Tongue (tissue), 2 donors: ENCODE measurements around the gene HIF1A. TPM values are rescaled to one million over a fixed set of nuclear protein-coding genes. Genes with fewer than 3 reads are reported as not detected.
A peak's percentile ranks its signal among the peaks of the same experiment; 100 is the strongest.
"Not testable (repeated sequence)": the region's sequence is repeated elsewhere in the genome, so short reads cannot be mapped to it uniquely, and the experiment has no call there.

Experiments
- DNase-seq: peaks from one replicate; pipeline ENCODE4 v3.0.0-alpha.2; 2015
- total RNA-seq: library from RNA; depleted of rRNA; stranded (reverse); fragments of >200 nt; gene quantifications from one replicate; pipeline ENCODE4 v1.2.3, GENCODE V29; 2014

The HIF1A gene
- total RNA-seq, 1 donor from 2014 or later, result 93.0 TPM

DNA sequence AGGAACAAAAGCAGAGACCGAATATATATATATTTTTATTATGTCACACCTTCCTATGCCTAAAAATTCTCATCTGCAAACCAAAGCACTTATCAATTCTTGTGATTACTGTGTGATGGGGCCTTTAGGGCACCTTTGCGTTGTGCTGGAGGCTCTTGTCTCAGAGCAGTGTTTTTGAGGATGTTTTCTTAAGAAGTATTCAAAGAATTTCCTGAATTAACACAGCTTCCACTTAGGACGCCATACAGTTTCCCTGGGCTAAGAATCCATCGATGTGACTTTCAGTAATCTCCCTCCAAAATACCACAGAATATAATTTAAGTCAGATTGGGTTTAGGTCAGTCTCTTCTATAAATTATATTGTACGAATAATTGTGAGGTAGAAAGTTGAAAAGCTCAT is 22.0 kb upstream of the HIF1A start:
- no peak for DNase-seq

DNA sequence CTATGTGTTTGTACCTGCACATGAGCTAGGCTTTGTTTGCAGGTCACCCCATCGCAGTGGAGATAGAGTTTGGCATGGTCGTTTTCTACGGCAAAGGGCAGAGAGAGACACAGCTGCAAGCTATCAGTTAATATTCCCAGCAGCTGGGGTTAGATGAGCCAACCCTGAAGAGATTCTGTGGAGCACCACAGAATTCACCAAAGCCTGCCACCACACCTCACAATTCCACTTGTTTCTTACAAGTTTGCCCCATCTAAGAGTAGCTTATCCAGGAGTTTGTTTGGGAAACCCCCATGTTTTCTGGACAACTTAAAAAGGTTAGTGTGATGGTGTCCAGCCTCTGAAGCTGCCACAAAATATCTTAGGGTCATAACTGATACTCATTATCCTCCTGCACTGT is 20.0 kb upstream of the HIF1A start:
- no peak for DNase-seq

DNA sequence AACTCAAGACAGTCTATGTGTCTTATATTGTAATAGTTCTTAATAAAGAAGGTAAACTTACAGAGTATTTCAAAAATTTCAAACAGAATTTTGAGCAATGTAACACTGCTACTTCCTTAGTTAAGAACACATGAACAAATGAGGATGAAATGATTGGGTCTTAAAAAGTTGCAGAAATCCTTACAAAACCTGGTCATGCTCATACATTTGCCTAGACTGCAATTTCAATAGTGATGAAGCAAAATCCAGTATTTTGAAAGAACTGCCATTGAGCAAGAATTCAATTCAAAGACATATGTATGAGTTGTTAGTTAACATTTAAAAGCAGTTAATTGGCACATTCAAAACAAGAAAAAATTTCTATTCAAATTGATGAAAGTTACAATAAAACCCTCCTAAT is 17.8 kb upstream of the HIF1A start:
- DNase-seq, result no peak

DNA sequence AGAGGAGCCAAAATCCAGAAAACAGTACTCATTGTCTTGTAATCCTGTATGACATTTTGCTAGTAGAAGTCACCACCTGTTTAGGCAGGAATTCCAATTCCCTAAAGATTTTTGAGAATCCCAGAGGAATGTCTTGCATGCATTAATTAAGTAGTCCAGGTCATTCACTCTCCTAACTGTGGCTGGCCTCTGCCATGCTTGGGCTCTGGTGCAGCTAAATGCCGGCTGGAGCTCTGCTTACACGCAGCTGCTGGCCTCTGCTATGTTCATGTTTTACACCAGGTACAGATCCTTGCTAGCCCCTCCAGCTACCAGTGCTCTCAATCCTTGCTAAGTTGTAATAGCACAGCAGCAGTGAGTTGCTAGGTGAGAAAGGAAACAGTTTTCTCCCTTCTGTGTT is 16.3 kb upstream of the HIF1A start:
- DNase-seq, result peak; percentile 21

DNA sequence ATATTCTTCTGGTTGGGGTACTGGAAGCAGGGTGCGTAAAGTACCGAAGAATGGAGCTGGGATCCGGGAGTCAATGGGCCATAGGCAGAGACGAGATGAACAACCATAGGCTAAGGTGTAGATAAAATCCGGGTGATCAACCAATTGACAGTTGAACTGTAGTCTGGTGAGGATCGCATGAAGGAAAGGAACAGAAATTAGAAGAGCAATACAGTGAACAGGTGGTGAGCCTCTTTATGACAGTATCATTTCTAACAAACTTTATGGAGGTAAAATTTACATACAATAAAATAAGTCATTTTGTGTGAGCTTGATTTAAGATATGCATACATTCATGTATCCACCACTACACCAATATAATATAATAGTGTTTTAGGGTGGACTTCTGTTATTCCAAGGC is 13.9 kb upstream of the HIF1A start:
- DNase-seq, result no peak

DNA sequence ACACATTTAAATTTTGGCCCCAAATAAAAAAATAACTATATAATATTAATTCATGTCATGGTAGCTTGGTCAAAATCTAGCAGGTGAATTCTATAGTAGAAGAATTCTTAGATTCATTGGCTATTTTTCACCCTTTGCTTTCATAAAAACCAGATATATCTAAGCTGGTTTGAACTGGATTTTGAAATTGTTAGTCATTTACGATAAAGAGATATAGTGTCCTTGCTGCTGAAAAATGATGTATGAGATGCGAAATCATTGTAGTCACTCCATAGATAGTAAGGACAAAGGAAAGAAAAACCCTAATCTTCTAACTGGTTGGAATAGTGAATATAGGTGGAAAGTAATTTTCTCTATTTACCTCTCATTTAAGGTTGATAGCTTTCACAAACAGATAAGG is 12.2 kb upstream of the HIF1A start:
- DNase-seq, result no peak

DNA sequence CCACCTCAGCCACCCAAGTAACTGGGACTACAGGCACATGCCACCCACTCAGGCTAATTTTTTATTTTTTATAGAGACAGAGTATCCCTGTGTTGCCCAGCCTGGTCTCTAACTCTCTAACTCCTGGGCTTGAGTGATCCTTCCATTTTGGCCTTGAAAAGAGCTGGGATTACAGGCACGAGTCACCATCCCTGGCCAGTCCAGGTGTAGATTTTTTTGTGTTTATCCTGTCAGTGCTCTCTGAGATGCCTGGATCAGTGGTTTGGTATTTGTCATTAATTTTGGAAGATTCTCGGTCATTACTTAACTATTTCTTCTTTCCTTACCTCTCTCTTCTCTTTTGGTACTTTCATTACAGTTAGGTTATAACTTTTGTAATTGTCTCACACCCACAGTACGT is 5.3 kb upstream of the HIF1A start:
- DNase-seq, result no peak

DNA sequence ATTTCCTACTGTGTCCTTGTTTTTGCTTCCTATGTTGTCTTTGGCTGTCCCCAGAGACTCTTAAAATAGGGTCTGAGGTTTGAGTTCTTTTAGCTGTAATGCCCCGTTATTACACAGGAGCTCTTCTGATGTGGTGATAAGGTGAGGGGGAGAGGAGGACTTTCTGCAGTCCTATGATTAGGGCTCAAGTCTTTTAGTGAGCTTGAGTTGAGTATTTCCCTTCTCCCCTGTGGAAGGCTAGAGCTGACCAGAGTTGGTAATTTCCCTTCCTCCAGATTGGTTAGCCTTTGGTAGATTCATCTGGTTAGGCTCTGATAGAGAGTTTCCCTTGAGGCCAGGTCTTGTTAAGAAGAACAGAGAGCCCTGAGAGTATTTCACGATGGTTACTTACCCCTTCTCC is 4.3 kb upstream of the HIF1A start:
- DNase-seq, result no peak

DNA sequence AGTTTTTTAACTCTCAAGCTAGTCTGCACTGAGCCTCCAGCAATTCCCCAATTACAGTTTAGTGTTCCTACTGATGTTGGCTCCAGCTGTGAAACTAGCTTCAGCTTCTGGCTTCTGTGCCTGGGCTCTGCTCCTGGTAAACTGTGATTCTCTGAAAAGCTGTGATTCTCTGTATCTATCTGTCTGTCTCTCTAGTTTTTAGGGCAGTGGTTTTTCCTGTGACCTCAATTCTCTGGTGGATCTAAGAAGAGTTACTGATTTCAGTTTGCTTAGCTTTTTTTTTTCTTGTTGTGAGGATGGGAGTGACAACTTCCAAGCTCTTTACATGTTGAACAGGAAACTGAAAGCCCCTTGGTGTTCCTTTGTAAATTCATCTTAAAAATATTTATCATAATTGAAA is 3.8 kb upstream of the HIF1A start:
- DNase-seq, result no peak

DNA sequence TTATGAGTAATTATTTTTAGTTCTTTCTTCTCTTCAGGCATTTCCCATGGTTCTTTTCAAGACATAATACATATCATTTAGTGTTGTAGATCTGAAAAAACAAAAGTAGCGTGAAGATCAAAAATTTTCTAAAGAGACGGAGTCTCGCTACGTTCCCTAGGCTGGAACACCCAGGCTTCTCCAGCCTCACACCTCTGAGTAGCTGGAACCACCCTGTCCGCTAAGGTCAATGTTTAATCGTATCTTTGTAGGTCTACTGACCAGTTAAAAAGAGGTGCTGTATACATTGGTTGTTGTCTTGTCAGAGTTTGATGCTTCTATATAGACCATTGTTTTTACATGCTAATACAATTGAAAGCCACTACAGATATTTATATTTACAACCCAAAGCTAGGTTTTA is 1.3 kb upstream of the HIF1A start:
- DNase-seq, result no peak

DNA sequence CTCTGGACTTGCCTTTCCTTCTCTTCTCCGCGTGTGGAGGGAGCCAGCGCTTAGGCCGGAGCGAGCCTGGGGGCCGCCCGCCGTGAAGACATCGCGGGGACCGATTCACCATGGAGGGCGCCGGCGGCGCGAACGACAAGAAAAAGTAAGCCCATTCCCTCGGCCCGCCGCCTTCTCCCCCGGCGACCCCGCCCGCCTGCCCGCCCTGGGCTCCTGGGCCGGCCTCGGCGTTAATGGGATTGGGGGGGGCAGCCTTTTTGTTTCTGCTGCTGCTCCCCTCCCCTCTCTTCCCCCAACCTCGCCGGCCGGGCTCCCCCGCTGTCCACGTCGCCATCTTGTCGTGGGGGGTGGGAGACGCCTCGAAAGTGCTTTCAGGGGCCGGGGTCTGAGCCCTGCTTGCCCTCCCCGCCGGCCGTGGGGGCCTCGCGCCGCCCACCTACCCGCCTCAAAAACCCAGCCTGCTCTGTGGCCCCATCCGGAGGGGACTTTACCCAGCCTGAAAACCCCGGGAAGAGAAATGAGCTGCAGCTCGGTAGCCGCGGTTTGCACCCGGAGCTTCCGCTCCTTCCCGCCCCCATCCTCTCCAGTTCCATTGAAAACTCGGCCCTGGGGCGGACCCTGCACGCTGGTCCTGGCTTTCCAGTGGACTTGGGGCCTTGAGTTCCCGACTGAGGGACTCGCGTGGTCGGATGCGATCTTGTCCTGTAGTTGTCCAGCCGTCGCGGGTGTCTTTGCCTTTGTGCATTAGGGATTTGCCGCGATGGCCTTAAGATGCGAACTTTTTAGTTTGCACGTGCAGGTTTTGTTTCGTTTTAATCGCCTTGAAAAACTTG is 598 bp downstream of the HIF1A start:
- peak; percentile 82 for DNase-seq

DNA sequence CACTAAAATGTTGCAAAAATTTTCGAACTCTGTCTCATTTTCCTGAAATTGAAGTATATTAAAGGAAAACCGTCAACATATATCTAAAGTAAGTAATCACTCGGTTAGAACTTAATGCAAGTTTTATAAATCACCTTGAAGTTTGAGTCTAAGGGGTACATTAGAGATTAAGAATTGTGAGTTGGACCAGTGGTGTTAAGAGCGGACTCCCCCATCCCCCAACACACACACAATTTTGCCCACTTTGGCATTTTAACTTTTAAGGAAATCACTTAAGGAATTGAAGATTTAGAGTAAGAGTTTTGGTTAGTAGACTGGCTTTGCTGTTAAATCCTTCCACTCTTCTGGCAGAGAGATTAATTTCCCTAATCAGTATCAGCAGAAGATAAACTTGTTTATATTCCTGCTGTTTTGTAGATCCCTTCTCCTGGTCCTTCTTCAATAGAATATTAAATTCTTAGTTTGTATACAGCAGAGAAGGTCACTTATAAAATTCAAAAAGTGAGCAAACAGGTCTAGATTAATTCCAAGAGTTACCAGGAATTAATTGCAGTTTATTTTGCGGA is 1.5 kb downstream of the HIF1A start:
- peak; percentile 30 for DNase-seq

DNA sequence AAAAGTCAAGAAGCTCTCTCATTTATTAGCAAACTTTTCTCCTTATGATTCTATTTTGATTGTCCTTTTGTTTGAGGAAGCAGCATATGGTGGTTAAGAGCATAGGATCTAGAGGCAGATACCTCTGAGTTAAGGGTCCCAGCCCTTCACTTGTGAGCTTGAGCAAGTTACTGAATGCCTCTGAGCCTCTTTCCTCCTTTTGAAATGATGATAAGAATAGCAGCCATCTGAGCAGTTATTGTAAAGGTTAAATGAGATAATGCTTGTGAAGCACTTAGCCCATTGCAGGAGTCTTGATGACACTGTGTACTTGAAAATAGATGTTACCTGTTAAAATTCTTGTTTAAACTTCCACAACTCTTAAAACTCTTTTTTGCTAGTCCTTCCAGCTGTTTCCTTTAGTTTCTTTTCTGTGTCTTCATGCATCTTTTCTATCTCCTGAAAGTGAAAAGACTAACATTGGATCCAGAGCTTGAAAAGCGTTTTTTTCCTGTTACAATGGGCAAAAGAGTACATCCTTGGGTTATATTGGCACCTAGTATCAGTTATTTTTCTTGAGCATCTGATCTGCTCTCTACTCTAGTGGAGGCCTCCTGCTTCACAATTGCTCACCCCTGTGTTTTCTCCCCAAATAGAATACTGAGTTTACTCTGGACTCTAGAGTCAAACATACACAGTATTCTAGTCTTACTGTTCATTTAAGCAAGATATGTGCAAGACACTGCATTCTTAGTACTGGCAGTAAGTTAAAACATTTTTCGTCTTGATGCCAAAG is 3.1 kb downstream of the HIF1A start:
- no peak for DNase-seq

DNA sequence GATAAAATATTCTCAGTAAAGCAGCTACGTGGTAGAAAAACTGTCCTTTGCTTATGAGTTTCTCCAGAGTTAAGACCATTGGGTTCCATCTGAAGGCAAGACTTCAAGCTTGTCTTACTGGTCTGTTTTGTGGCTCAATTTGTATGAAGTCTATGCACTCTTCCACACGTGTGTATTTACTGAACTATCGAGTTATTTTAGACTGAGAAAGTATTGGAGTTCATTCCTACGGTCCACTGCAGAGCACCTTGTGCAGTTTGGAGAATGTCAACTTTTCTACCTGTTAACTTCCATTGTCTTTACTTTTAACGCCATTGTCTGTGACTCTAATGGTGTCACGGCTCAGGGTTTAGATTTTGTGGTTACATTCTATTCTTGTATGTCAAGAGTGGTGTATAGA is 3.7 kb downstream of the HIF1A start:
- no peak for DNase-seq

DNA sequence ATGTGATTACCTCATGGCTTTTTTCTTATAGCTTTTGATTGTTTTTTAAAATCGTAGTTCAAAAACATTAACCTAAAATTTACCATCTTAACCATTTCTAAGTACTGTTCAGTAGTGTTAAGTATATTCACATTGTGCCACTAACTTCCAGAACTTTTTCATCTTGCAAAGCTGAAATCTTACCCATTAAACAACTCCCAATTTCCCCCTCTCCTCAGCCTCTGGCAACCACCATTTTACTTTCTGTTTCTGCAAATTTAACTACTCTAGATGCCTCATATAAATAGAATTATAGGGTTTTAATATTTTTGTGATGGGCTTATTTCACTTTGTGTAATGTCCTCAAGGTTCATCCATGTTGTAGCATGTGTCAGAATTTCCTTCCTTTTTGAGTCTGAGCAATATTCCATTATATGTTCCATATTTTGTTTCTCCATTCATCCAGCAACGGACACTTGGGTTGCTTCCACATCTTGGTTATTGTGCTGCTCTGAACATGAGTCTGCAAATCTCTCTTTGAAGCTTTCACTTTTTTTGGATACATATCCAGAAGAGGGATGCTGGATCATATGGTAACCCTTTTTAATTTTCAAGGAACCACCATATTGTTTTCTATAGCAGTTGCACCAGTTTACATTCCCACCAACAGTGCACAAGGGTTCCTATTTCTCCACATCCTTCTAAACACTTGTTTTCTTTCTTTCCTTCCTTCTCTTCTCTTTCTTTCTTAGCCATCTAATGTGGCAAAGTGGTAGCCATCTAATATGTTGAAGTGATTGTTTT is 5.0 kb downstream of the HIF1A start:
- DNase-seq, result no peak

DNA sequence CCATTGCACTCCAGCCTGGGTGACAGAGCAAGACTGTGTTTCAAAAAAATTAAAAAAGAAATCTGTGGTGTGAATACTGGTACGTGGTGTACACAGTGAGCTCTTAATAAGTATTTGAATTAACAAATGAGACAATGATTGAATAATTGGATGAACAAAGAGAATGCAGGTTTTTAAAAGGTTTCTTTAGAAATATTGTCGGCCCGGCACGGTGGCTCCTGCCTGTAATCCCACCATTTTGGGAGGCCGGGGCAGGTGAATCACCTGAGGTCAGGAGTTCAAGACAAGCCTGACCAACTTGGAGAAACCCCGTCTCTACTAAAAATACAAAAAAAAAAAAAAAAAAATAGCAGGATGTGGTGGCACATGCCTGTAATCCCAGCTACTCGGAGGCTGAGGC is 6.6 kb downstream of the HIF1A start:
- DNase-seq, result no peak

DNA sequence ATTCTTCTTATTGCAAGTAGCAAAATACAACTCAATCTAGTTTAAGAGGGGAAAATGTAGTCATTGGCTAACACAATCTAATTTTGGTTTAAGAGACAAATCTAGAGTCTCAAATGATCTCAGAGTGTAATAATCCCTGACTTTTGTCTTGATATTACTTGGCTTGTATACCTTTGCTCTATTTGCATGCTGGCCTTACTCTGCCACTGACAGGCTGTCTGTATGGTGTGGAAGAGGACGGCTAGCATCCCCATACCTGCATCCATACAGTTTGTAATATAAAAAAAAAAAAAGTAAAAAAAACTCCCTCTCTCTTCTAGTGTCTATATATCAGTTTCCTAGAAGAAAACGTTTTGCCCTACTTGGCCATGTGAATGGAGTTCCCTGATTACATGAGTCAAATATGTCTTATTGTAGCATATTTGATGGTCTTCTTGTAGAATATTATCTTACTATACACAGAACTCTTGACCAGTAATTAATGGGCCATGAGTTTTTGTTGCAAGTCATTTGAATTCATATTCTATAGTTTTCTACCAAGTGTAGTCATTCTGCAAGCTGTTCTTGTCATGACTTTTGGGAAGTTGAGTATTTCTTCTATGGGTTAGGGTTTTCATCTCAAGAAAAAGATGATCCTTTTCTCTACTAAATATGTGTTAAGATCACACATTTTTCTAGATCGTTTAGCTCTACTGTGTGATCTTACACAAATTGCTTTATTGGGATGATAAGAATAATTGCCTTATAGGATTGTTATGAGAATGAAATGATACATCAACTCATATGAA is 8.2 kb downstream of the HIF1A start:
- DNase-seq, result no peak

DNA sequence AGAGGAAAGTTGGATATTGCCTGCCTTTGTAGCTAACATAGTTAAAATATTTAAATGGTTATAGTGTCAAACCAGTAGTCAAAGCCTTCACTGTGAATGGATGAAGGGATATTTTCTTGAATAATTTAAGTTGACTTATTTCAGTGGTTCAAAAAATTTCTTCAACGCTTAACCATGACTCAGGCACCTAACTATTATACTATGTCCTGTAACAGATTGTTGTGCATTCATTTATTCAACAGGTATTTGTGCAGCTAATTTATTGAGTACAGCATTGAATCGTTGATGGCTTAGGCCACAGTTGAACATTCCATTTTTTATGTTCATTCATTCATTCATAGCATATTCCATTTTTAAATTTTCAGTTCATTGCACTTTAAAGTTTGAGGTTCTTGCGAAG is 9.2 kb downstream of the HIF1A start:
- DNase-seq, result no peak

DNA sequence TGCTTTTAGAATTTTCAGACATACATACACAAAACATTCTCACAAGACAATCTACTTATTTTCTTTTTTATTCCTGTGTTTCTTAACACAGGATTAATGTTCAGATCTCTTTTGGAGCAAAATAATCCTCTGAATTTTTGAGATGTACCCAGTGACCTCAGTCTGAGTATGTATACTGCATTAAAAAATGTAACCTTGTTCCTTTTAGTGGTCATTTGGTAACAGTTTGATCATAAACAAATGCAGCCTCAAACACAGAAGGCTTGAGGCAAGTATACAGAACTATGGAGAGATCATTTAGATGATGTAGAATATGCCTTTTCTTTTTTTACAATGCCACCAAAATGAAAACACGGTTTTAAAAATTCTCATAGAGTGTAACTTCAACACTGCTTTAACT is 9.7 kb downstream of the HIF1A start:
- DNase-seq, result no peak

DNA sequence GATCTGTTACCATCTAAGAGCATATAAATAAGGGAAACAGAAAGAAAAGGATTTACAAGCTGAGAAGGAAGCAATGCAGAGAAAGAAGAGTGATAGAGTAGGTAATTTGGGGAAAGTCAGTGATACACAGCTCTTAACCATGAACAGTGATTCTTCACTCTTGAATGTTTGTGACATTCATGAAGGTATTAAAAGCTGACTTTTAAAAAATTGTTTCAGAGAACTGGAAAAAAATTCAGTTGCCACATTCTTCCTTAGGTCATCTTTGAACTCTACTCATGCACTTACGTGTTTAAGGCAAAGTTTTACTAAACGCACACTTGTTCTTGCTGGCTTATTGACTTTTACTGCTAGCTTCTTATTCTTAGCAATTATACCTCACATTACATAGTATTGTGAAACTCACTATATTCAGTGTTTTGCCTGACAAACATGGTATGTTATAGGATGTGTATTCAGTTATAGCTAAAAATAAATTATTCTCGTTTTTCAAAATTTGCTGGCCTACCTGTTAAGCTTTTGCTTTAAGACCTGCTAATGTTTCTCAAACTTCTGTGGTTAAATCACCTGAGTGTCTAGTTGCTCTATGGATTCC is 10.9 kb downstream of the HIF1A start:
- DNase-seq, result no peak

DNA sequence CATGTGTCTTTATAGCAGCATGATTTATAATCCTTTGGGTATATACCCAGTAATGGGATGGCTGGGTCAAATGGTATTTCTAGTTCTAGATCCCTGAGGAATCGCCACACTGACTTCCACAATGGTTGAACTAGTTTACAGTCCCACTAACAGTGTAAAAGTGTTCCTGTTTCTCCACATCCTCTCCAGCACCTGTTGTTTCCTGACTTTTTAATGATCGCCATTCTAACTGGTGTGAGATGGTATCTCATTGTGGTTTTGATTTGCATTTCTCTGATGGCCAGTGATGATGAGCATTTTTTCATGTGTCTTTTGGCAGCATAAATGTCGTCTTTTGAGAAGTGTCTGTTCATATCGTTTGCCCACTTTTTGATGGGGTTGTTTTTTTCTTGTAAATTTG is 12.5 kb downstream of the HIF1A start:
- not testable (repeated sequence) for DNase-seq
